Stimulated activated CD8-positive, alpha-beta memory T cell treated with anti-CD3 and anti-CD28 coated beads, Interleukin-7, amount 100 ng/mL, for 48 hours (primary cell): Measurements from ENCODE around the gene MICU1.
"Not testable (repeated sequence)": the region's sequence is repeated elsewhere in the genome, so short reads cannot be mapped to it uniquely, and the experiment has no call there.

ENCODE experiments used
- DNase-seq, 2 donors: peaks; one replicate each; pipeline ENCODE4 v3.0.0-alpha.2; 2020; ENCODE audit warnings: low read depth in 1 of 2; ENCODE audit errors: extremely low read depth in 1 of 2

MICU1 gene

DNA sequence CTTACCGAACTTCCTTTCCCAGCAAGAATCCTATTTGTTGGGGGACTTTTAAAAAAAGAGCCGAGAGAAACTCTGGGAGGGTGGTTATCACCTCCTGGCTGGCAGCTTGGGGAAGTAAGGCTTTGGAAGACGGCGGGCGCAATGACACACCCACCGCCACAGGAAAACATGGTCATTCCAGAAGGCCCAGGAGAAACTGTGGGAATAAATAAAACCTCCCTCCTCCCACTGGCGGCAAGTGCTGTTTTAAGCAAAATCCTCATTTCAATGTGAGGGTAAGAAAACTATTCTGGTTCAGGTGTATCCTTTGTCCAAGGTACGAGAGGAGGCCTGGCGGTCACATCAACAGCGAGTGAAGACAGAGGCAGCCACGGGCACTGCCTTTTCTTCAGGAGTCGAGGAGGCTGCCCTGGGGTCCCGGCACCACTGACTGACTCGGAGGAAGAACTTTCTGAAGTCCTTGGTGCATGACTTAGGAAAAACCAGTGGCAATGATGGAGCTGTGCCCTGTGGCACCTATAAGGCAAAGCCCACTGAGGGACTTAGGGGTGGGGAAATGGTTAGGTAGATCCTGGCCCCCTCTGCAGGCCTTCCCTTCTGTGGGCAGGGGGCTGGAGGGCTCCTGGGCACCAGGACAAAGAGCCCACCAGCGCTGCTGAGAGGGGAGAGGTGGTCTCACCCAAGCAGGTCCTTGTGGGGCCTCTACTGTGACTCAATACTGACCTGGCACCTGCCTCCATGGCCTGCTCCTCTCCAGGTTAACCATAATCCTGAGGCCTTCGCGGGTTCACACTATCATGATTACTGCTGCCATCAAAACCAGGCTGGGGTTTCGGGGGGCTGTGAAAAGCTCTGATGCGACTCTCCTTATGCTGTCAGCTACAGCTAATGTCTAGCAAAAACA lies 292.5 kb downstream of the MICU1 start:
- peak in 1 of 2 donors; percentile 75 for DNase-seq

- no peak for DNase-seq
Observed at GRCh38 chr10:72332423-72333111, 293.3 kb downstream of the MICU1 start.

GRCh38 chr10:72331575-72332422 lies 294.1 kb downstream of the MICU1 start:
- DNase-seq = peak; percentile 92 to 96

DNA sequence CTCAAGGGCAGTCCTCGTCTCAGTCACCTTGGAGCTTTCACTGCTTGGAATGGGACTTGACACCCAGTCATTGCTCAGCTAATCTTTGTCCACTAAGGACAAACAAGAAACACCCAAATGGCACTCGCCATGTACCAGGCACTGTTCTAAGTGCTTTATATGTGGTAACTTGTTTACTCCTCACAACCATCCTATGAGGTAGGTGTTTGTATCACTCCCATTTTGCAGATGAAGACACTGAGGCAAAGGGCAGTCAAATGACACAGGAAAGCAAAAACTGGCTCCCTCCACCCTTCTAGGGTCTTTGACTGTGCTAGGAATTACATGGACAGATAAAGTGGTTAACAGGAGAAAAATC lies 295.8 kb downstream of the MICU1 start:
- DNase-seq = no peak

GRCh38 chr10:72329290-72330068 lies 296.4 kb downstream of the MICU1 start:
- no peak for DNase-seq

- DNase-seq = no peak
Observed at GRCh38 chr10:72328829-72329204, 297.1 kb downstream of the MICU1 start.

- no peak for DNase-seq
Observed at GRCh38 chr10:72328045-72328828, 297.6 kb downstream of the MICU1 start.

- peak in 1 of 2 donors; percentile 78 for DNase-seq
Observed at GRCh38 chr10:72326665-72327603, 298.9 kb downstream of the MICU1 start.

DNA sequence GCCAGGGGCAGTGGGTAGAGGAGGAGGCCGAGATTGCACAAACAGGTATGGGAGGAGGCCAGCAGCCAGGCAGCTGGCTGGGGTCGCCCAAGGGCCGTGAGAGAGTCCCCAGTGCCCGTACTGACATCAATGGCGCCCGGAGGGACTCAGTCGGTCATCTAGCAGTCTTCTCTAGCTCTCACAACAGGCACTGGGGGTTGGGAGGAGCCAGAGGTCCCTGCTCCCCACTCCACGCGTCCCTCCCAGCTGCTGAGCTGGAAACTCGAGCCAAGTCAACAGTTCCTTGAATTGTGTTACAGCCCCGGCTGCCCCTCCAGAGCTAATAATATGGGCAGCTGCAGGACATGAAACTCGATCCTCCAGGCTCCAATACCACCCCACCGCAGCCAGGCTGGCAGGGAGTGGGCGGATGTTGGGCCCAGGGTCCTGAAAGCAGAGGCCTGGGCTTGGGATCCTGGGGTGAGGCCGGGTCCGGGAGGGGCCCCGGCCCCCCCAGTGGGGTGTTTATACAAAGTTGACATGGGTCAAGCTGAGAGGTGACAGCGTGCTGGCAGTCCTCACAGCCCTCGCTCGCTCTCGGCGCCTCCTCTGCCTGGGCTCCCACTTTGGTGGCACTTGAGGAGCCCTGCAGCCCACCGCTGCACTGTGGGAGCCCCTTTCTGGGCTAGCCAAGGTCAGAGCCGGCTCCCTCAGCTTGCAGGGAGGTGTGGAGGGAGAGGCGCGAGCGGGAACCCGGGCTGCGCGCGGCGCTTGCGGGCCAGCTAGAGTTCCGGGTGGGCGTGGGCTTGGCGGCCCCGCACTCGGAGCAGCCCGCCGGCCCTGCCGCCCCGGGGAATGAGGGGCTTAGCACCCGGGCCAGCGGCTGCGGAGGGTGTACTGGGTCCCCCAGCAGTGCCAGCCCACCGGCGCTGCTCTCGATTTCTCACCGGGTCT lies 300.4 kb downstream of the MICU1 start:
- not testable (repeated sequence) for DNase-seq

DNA sequence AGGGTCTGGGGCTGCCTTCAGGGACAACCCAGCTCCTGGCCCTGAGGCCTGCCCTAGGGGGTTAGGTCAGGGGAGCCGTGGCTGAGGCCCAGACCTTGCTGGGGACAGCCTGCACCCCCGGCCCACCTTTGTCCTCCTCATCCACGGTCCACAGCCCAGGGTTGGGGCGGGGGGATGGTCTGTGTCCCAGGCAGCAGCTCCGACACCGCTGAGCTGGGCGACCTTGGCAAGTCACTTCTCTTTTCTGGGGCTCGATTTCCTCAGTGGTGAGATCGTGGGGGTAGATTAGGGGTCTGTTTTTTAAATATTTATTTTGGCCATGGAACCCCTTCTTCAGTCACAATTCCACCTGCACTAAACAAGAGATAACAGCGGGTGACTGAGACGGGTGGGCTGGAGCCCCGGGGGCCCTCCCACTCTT lies 302.1 kb downstream of the MICU1 start:
- DNase-seq = no peak

DNA sequence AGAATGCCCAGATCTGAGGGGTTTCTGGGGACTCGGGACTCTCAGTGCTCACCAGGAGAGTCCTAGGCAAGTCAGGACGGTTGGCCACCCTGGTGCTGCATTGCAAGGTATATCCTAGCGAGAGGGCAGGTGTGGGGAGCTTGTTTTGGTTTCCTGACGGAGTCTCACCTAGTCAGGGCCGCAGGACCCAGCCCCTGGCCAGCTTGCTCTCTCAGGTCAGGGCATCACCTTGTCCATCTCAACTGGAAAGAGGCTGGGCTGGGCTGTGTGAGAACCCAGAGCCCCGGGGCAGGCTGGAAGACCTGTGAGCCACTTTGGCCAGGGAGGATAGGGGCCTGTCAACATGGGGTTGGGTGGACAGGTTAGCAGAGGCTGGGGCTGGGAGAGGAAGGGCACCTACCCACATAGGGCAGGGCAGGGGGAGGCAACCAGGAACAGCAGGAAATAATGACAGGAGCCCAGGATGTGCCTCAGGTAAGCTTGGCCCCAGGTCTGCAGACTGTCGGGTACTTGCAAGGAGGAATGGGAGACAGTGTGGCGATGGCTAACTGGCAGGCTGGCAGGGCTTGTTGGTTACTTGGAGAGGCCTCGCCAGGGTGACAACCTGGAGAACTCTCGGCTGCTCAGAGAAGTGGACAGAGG lies 302.6 kb downstream of the MICU1 start:
- no peak for DNase-seq

- no peak for DNase-seq
Observed at GRCh38 chr10:72322280-72323058, 303.4 kb downstream of the MICU1 start.

DNA sequence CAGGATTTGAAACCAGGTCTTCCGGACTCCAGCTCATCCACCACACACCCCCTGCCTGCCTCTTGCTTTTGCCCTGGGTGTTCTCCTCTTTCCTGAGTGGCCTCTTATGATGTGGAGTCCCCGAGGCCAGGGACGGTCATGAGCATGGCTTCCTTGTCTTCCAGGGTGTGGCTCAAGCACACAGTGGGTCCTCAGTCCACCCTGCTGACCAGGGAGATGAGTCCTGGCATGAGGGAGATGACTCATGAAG lies 303.9 kb downstream of the MICU1 start:
- no peak for DNase-seq

GRCh38 chr10:72321248-72322029 lies 304.4 kb downstream of the MICU1 start:
- DNase-seq = no peak

DNA sequence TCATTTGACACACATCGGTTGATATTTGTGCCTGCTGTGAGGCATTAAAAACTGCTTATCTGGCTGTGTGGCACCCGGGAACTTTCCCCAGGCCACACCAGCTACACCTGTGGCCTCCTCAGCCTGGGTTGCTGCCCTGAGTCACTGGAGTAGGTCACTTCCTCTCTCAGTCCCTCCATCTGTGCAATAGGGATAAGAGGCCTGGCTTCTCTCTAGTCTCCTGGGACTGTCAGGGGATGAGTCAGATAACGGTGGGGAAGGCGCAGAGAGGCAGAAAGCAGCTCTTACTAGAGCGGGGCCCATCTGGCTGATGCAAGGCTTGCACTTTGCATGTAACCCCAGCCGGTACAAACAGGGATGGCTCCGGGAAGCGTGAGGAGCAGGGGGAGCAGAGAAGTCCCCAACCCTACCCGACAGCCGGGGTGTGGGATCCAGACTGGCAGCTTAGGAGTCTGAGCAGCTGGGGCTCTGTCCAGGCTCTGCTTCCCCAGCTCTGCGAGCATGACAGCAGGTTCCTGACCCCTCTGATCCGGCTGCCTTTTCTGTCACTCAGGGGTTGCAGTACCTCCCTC lies 305.1 kb downstream of the MICU1 start:
- DNase-seq = peak in 1 of 2 donors; percentile 82
